NB4 (cell line): Measurements from ENCODE around the gene PGM3.

Source experiments
- CTCF ChIP-seq: IDR thresholded peaks from one replicate; pipeline ENCODE4 v1.5.1; 2012; ENCODE audit warnings: low read depth, low read length
- MYC ChIP-seq: IDR thresholded peaks from 2 replicates; pipeline ENCODE4 v1.6.1; 2011; ENCODE audit warnings: low read depth, low read length
- POLR2A ChIP-seq: IDR thresholded peaks from 2 replicates; pipeline ENCODE4 v1.6.1; 2011; ENCODE audit warnings: mild to moderate bottlenecking; ENCODE audit not compliant: insufficient read length; ENCODE audit errors: extremely low read depth
- TF ChIP-seq, protein P1 (sequence below): IDR thresholded peaks from 2 replicates; pipeline ENCODE4 v1.6.1; 2011; ENCODE audit warnings: low read depth, low read length

DNA sequence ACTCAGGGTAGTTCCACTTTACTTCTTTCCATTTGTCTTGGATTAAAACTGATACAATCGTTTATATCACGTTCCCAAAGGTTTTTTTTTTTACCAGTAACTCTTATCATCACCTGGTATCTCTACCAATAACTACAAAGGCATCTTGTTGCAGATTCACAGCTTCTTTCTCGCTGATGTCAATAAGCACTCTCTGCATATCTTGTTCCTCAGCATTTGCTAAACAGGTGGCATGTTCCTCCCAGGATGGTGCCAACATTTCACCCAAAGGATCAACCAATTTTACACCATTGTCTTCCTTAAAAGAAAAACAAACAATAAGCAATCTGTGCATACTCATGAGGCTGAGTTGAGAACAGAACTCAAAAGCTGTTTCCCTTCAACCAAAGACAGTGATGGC is 4.6 kb downstream of the PGM3 start:
- TF ChIP-seq CTCF, result no peak
- TF ChIP-seq POLR2A, result no peak
- TF ChIP-seq, protein P1, sequence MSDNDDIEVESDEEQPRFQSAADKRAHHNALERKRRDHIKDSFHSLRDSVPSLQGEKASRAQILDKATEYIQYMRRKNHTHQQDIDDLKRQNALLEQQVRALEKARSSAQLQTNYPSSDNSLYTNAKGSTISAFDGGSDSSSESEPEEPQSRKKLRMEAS, result no peak
- TF ChIP-seq MYC, result no peak
